Measurements from ENCODE around the gene ZNF837. TPM values are rescaled to one million over a fixed set of nuclear protein-coding genes. Genes with fewer than 3 reads are reported as not detected.
A peak's percentile ranks its signal among the peaks of the same experiment; 100 is the strongest.

Gene ZNF837
- total and polyA plus RNA-seq, 2 donors (not counting 1 experiment from before 2014, with no cell fraction given): 4.2 to 4.9 TPM

DNA sequence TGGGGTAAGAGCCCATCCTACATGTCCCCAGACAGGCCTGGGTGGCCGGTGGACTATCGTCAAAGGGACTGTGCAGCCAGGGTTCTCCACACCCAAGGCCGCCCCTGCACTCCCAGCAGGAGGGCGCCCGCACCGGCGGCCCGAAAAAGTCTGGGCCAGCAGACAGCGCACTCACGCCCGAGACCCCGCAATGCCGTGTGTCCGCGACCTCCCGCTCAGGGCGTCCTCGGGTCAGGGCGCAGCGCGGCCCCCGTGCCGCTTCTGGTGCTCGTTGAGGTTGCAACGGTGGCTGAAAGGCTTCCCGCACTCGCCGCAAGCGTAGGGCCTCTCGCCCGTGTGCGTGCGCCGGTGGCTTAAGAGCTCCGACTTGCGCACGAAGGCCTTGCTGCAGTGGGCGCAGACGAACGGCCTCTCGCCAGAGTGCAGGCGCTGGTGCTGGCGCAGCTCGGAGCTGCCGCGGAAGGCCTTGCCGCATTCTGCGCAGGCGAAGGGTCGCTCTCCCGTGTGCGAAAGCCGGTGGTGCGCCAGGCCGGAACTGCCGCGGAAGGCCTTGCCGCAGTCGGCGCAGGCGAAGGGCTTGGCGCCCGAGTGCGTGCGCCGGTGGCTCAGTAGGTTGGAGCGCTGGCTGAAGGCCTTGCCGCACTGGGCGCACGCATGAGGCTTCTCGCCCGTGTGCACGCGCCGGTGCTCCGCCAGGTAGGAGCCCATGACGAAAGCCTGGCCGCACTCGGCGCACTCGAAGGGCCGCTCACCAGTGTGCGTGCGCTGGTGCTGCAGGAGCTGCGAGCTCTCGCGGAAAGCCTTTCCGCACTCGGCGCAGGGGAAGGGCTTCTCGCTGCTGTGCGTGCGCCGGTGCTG, 24.7 kb downstream of the ZNF837 start:
- peak overlapping the region; percentile 57 for H3K4me3 Mint-ChIP-seq
- Histone ChIP-seq H3K27ac (ENCODE audit: low read length in 2 of 2) (no peak overlapping the region), H3K36me3 (replicated peaks in 1 of 2; ENCODE audit: control extremely low read depth in 1 of 2, control insufficient read depth in 1 of 2, extremely low read depth in 1 of 2, insufficient read depth in 2 of 2, low read length in 1 of 2) (no peaks in the 10 kb centered on the region), H3K4me2 (replicated peaks; ENCODE audit: low read depth, low read length, poor library complexity, severe bottlenecking) (peak overlapping the region; percentile 79), H2AFZ (ENCODE audit: insufficient read depth, low read depth, low read length, poor library complexity, severe bottlenecking) (peak overlapping the region; percentile 54), H3K9ac (ENCODE audit: low read length) (peak overlapping the region; percentile 39), H3K4me1 (ENCODE audit: control insufficient read depth in 2 of 2, insufficient read depth in 2 of 2, low read length in 2 of 2) (peaks cover 14 to 22% of the 10 kb centered on the region in 2 donors), H3K27me3 (replicated peaks in 1 of 4; ENCODE audit: control extremely low read depth in 1 of 4, control insufficient read depth in 3 of 4, insufficient read depth in 4 of 4, low read length in 3 of 4) (peaks cover 0 to 19% (median 6%) of the 10 kb centered on the region in 4 experiments), H3K9me3 (ENCODE audit: control extremely low read depth in 1 of 3, control insufficient read depth in 2 of 3, insufficient read depth in 1 of 3, low read length in 2 of 3) (peaks cover 0 to 14% (median 0%) of the 10 kb centered on the region in 3 donors), H3K4me3 (ENCODE audit: control extremely low read depth in 1 of 5, extremely low read depth in 1 of 5, insufficient read depth in 1 of 5, low read depth in 2 of 5, low read length in 4 of 5) (peak overlapping the region in 4 of 5 experiments; percentile 32 to 43 (median 39)), H3K79me2 (ENCODE audit: control insufficient read depth, insufficient read depth, low read length) (no peaks in the 10 kb centered on the region), H4K20me1 (ENCODE audit: control insufficient read depth, insufficient read depth, low read length, poor library complexity, severe bottlenecking) (no peaks in the 10 kb centered on the region)
- WGBS (ENCODE audit: insufficient coverage): 14% methylated on average over 94 of the region's 94 CpGs
- POLR2A ChIA-PET: interaction anchor here (1.4 kb wide), 1 partner anchor 9 kb away, joined by 7 read pairs; no protein-coding TSS in a partner anchor
- intact Hi-C loops (cut with micrococcal nuclease): no loop called here
- DNase-seq: peak; percentile 62
- peak; percentile 54 for ATAC-seq (ENCODE audit: low read depth)
- CTCF ChIA-PET: no interaction called here
- no peak overlapping the region for H3K27ac Mint-ChIP-seq
- peaks cover 3% of the 10 kb centered on the region for H3K27me3 Mint-ChIP-seq
- TF ChIP-seq EZH2 (IDR thresholded peaks at IDR 0.05; ENCODE audit: borderline replicate concordance, insufficient read depth, low read depth, low read length, poor library complexity, severe bottlenecking): no peak
- TF ChIP-seq, protein P1, sequence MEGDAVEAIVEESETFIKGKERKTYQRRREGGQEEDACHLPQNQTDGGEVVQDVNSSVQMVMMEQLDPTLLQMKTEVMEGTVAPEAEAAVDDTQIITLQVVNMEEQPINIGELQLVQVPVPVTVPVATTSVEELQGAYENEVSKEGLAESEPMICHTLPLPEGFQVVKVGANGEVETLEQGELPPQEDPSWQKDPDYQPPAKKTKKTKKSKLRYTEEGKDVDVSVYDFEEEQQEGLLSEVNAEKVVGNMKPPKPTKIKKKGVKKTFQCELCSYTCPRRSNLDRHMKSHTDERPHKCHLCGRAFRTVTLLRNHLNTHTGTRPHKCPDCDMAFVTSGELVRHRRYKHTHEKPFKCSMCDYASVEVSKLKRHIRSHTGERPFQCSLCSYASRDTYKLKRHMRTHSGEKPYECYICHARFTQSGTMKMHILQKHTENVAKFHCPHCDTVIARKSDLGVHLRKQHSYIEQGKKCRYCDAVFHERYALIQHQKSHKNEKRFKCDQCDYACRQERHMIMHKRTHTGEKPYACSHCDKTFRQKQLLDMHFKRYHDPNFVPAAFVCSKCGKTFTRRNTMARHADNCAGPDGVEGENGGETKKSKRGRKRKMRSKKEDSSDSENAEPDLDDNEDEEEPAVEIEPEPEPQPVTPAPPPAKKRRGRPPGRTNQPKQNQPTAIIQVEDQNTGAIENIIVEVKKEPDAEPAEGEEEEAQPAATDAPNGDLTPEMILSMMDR (IDR thresholded peaks at IDR 0.05): no peak
- peaks cover 16% of the 10 kb centered on the region for H3K4me1 Mint-ChIP-seq
- H3K9me3 Mint-ChIP-seq (ENCODE audit: insufficient read depth): no peaks in the 10 kb centered on the region
